Activated naive CD8-positive, alpha-beta T cell treated with anti-CD3 and anti-CD28 coated beads, Interleukin-2, amount 50 U/mL, for 24 hours (primary cell): Measurements from ENCODE around the gene TRIM38.
"Not testable (repeated sequence)": the region's sequence is repeated elsewhere in the genome, so short reads cannot be mapped to it uniquely, and the experiment has no call there.

Experiments used
- ATAC-seq: fragments of 150-1000 bp; cut with Tn5 transposase; one replicate; pipeline ENCODE4 v1.10.0; 2021
- DNase-seq: peaks from one replicate; pipeline ENCODE4 v3.0.0; 2021
- H3K27ac Mint-ChIP-seq: one replicate; pipeline ENCODE4 v1.8.0; 2021; ENCODE audit warnings: mild to moderate bottlenecking, mixed read lengths
- H3K27me3 Mint-ChIP-seq: one replicate; pipeline ENCODE4 v1.8.0; 2021; ENCODE audit warnings: mixed read lengths
- H3K36me3 Mint-ChIP-seq: one replicate; pipeline ENCODE4 v1.8.0; 2021; ENCODE audit warnings: low read depth, mixed read lengths
- H3K4me1 Mint-ChIP-seq: one replicate; pipeline ENCODE4 v1.8.0; 2021; ENCODE audit warnings: mixed read lengths
- H3K4me3 Mint-ChIP-seq: one replicate; pipeline ENCODE4 v1.8.0; 2021; ENCODE audit warnings: mild to moderate bottlenecking, moderate library complexity, mixed read lengths
- H3K9me3 Mint-ChIP-seq: one replicate; pipeline ENCODE4 v1.8.0; 2021; ENCODE audit warnings: mixed read lengths

Gene TRIM38

DNA sequence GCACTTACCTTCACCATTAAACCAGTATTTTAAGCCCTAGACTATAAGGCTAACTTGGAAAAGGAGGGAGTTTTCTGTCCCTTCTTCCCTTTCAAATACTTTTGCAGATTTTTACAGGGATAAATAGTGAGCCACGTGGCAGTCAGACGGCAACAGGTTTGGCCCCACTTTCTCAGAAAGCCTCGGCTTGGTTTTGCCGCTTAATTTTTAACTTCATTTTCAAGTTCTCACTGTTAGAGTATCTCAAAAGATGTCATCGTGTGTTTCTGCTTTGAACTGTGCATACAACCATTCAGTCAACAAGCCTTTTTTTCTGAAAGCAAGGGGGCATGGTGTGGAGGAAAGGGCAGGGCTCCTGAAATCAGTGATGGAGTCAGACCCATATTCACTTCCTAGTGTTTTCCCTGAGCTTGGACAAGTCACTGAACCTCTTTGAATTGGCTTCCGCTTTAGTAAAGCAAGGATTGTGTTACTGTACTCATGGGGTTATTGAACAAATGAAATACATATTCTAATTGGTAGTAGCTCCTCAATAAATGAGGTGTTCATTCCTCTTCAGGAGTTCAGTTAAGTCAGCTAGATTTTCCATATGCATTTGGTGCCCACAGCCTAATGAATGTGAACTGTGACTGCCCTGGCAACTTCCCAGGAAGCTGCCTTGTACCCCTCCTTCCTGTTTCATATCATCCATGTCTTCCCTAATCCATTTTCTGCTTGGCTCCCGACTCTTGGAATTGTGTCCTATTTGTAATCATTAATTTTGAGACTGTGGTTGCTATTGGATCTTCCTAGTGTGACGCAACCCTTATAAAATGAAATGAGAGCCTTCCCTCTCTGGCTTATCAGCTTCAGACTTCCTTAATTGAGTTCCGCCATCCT, 31.8 kb upstream of the TRIM38 start, which contains the start of gene SLC17A2:
Gene SLC17A2 (minus strand): TSS at position 160 of the 879 bp plus-strand sequence. CDS start 4,895 bp downstream, outside the sequence.
- Mint-ChIP-seq H3K4me3 (no peak within 1 kb of the TSS), H3K9me3 (no peaks in the 10 kb centered on the region), H3K27ac (no peak within 1 kb of the TSS), H3K27me3 (peaks cover 1% of the 10 kb centered on the region), H3K36me3 (no peaks in the 10 kb centered on the region), H3K4me1 (peaks cover 4% of the 10 kb centered on the region)
- ATAC-seq (no peak), DNase-seq (no peak)

DNA sequence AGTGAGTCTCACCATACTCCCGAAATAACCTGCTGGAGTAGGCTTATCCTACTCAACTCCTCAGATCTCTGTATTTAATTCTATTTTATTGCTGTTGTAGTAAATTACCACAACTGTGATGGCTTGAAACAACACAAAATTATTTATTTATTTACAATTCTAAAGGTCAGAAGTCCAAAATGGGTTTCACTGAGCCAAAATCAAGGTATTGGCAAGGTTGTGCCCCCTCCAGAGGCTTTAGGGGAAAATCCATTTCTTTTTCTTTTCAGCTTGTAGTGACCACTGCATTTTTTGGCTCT, 31.2 kb upstream of the TRIM38 start:
- no peak overlapping the region for H3K4me3 Mint-ChIP-seq
- H3K27ac Mint-ChIP-seq, result no peak overlapping the region

DNA sequence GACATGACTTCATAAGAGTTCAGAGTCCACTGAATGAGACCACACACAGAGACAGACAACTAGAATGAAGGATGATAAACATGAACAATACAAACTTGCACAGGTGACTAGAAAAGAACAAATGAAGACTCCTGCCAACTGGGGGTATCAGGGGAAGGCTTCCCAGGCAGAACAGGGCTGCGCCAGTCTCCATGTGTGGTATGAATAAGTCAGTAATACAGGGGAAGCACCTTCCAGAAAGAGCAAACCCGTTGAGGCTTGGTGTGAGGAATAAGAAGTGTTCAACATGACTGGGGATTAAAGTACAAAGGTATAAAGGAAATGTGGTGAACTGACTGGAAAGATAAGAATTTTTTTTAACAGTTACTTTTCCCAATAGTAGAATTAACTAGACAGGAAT, 28.4 kb upstream of the TRIM38 start:
- Mint-ChIP-seq H3K4me3 (no peak overlapping the region), H3K27ac (no peak overlapping the region), H3K9me3 (no peaks in the 10 kb centered on the region), H3K4me1 (peaks cover 4% of the 10 kb centered on the region), H3K36me3 (no peaks in the 10 kb centered on the region), H3K27me3 (no peaks in the 10 kb centered on the region)
- ATAC-seq (peak; percentile 61), DNase-seq (no peak)

More for the DNA sequence above, 31.2 kb upstream of the TRIM38 start:
- Mint-ChIP-seq H3K36me3 (no peaks in the 10 kb centered on the region), H3K9me3 (no peaks in the 10 kb centered on the region), H3K27me3 (peaks cover 1% of the 10 kb centered on the region), H3K4me1 (peaks cover 4% of the 10 kb centered on the region)
- ATAC-seq (no peak), DNase-seq (no peak)

DNA sequence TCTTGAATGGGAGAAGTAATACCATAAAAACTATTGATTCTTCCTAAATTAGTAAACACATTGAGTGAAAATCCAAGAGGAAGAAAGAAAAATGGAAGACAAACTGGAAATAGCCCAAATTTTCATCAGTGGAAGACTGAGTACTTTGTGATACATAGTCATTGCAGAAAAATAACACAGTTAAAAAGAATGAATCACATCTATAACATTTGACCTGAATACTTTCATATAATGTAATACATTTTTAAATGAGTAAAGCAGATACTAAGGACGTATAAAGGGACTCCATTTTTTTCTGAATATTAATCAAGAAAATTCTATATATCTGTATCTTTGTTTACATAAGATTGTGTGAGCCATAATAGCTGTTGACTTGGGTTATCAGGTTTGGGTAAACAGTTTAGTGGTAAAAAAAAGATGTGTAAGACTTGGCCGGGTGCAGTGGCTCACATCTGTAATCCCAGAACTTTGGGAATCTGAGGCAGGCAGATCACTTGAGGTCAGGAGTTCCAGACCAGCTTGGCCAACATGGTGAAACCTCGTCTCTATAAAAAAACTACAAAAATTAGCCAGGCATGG, 27.8 kb upstream of the TRIM38 start:
- Mint-ChIP-seq H3K4me1 (peaks cover 4% of the 10 kb centered on the region), H3K4me3 (no peak overlapping the region), H3K9me3 (no peaks in the 10 kb centered on the region), H3K36me3 (no peaks in the 10 kb centered on the region), H3K27me3 (no peaks in the 10 kb centered on the region), H3K27ac (no peak overlapping the region)
- DNase-seq, result no peak
- no peak for ATAC-seq

DNA sequence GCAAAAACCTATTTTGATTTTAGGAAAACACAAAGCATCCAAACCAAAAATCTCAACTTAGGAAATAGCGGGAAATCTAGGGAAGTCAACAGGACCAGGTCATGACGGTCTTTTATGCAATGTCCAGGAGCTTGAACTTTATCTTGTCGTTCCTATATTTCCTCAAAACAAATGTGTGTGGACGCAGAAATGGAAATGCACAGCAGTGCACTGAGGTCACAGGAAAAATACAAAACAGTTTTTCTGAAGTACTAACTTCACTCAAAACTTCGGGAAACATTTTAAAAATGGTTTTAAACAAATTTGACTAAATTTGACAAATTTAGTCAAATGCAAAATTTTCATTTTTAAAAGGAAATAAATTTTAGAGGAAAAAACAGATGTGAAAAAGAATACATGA, 26.6 kb upstream of the TRIM38 start:
- Mint-ChIP-seq H3K4me1 (peaks cover 4% of the 10 kb centered on the region), H3K27me3 (no peaks in the 10 kb centered on the region), H3K36me3 (no peaks in the 10 kb centered on the region), H3K9me3 (no peaks in the 10 kb centered on the region), H3K27ac (no peak overlapping the region), H3K4me3 (no peak overlapping the region)
- no peak for ATAC-seq
- DNase-seq, result no peak

DNA sequence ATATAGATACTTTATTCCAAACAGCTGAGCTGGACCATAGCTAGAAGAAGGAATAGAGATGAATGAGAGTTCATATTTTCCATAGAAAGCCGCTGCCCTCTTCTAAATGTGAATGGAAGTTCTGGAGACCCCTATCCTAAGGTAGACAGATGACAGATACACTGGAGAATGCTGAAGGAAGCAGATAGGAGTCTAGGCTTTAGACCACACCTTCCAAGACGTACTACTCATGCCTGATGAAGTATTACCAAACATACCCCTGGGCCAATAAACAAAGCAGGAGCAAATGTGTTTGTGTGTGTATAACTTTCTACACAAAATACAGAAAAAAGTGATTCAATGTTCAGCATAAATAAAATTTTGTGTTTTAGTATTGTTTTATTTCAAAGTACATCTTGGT, 23.0 kb upstream of the TRIM38 start:
- H3K27ac Mint-ChIP-seq, result no peak overlapping the region
- peaks cover 3% of the 10 kb centered on the region for H3K27me3 Mint-ChIP-seq
- peaks cover 2% of the 10 kb centered on the region for H3K4me1 Mint-ChIP-seq
- DNase-seq (no peak), ATAC-seq (no peak)
- H3K36me3 Mint-ChIP-seq, result no peaks in the 10 kb centered on the region
- no peak overlapping the region for H3K4me3 Mint-ChIP-seq
- no peaks in the 10 kb centered on the region for H3K9me3 Mint-ChIP-seq

DNA sequence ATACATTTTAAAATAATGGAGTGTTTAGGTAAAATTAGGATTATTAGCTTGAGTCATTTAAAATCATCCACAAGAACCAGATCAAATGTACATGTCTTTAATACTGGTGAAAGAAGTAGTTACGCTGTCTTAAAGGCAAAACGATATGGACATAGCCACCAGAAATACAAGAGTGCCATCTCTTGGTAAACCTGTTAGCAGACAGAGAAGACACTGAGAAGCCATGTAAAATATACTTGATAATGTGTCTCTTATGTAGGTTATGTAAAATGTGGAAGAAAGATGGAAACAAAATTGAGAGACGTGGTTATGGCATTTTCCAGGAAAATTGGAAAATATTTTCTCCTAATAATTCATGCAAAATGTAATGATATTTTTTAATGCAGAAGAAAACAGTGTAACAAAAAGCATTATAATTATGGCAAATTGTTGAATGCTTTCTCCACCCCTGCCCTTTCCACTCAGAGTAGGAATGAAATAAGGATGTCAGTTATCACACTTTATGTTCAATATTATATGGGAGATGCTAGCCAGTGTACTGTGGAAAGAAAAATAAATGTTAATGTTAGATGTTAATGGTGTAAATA, 19.9 kb upstream of the TRIM38 start:
- Mint-ChIP-seq H3K27ac (no peak overlapping the region), H3K9me3 (peaks cover 9% of the 10 kb centered on the region), H3K36me3 (peaks cover 7% of the 10 kb centered on the region), H3K4me3 (no peak overlapping the region), H3K4me1 (peaks cover 21% of the 10 kb centered on the region), H3K27me3 (peaks cover 3% of the 10 kb centered on the region)
- peak; percentile 55 for ATAC-seq
- DNase-seq, result no peak

DNA sequence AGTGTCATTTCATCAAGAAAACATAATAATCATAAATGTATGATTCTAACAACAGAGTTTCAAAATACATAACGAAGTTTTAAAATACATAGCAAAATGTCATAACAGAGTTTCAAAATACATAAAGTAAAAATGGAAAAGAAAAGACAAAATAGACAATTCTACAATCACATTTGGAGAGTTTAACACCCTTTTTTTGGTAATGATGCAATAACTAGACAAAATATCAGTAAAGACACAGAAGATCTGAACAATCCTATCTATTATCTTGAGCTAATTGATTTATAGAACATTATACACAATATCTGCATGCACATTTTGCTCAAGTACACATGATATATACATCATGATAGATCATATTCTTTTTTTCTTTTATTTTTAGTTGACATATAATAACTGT, 18.7 kb upstream of the TRIM38 start:
- H3K27ac Mint-ChIP-seq, result no peak overlapping the region
- H3K36me3 Mint-ChIP-seq, result peaks cover 7% of the 10 kb centered on the region
- H3K4me1 Mint-ChIP-seq, result peaks cover 21% of the 10 kb centered on the region
- no peak for ATAC-seq
- no peak for DNase-seq
- no peak overlapping the region for H3K4me3 Mint-ChIP-seq
- H3K9me3 Mint-ChIP-seq, result peaks cover 9% of the 10 kb centered on the region
- peaks cover 3% of the 10 kb centered on the region for H3K27me3 Mint-ChIP-seq

DNA sequence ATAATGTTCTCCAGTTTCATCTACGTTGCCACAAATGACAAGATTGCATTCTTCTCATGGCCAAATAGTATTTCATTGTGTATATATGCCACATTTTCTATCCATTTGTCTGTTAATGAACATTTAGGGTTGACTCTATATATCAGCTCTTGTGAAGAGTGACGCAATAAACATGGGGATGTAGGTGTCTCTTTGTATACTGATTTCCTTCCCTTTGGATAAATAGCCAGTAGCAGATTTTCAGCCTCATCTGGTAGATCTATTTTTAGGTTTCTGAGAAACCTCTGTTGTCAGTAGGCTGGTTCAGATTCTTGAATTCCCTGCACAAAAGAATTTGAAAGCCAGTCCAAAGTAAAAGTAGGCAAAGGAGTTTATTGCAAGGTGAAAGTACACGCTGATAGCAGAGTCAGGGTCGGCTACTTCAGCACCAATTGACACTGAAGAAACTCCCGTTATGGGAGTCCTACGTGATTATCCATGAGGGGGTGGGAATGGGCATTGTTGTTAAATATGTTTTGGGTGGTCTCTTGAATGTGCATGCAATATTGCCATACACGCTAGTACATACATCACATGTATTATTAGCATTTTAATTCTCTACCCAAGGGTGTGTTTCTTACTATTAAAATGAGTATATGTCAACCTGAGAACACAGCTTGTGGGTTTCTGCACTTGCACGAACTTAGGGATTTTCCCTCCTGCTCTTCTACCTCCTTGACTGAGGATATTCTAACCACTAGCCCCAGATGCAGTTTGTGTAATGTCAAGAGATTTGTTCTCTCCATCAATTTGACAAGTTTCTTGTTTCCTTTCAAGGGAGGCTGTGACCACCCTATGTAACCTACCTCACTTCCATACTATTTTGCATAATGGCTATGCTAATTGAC, 17.7 kb upstream of the TRIM38 start:
- peaks cover 21% of the 10 kb centered on the region for H3K4me1 Mint-ChIP-seq
- peaks cover 12% of the 10 kb centered on the region for H3K9me3 Mint-ChIP-seq
- DNase-seq (no peak), ATAC-seq (peak; percentile 93)
- H3K36me3 Mint-ChIP-seq, result peaks cover 7% of the 10 kb centered on the region
- H3K27ac Mint-ChIP-seq, result no peak overlapping the region
- no peak overlapping the region for H3K4me3 Mint-ChIP-seq
- H3K27me3 Mint-ChIP-seq, result peaks cover 3% of the 10 kb centered on the region

DNA sequence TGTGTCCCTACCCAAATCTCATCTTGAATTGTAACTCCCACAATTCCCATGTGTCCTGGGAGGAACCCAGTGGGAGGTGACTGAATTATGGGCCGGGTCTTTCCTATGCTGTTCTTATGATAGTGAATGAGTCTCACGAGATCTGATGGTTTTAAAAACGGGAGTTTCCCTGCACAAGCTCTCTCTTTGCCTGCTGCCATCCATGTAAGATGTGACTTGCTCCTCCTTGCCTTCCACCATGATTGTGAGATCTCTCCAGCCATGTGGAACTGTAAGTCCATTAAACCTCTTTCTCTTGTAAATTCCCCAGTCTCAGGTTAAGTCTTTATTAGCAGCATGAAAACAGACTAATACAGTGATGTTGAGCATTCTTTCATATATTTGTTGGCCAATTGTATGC, 16.9 kb upstream of the TRIM38 start:
- H3K4me3 Mint-ChIP-seq, H3K36me3 Mint-ChIP-seq, DNase-seq, H3K27ac Mint-ChIP-seq, H3K27me3 Mint-ChIP-seq, ATAC-seq: not testable (repeated sequence)
- Mint-ChIP-seq H3K9me3 (peaks cover 12% of the 10 kb centered on the region), H3K4me1 (peaks cover 21% of the 10 kb centered on the region)

DNA sequence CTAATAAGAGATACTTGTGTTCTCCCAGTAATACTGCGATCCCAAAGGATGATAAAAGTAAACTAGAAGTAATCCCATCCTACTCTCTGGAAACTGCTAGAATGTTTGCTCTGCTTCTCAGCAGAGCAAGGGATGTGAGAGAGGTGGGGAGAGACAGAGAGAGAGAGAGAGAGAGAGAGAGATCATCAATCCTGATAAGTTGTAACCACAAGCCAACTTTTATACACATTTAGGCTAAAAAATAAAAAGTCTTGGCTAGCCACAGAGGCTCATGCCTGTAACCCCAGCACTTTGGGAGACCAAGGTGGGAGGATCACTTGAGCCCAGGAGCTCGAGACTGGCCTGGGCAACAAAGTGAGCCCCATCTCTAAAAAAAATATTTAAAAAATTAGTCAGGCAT, 16.0 kb upstream of the TRIM38 start:
- Mint-ChIP-seq H3K27ac (no peak overlapping the region), H3K27me3 (peaks cover 3% of the 10 kb centered on the region), H3K9me3 (peaks cover 12% of the 10 kb centered on the region), H3K4me3 (no peak overlapping the region), H3K4me1 (peaks cover 21% of the 10 kb centered on the region), H3K36me3 (peaks cover 7% of the 10 kb centered on the region)
- ATAC-seq (no peak), DNase-seq (no peak)

DNA sequence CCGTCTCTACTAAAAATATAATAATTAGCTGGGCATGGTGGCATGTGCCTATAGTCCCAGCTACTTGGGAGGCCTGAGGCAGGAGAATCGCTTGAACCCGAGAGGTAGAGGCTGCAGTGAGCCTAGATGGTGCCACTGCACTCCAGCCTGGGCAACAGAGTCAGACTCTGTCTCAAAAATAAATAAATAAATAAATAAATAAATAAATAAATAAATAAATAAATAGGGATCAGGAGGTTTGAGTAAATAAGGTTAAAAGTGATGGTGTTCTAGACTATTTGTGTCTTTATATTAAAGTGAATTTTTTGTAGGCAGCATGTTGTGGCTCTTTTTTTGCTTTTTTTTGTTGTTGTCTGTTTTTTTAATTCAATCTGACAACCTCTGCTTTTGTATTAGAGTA, 15.1 kb upstream of the TRIM38 start:
- ATAC-seq, H3K27me3 Mint-ChIP-seq, DNase-seq, H3K36me3 Mint-ChIP-seq, H3K4me3 Mint-ChIP-seq, H3K27ac Mint-ChIP-seq: not testable (repeated sequence)
- Mint-ChIP-seq H3K9me3 (peaks cover 12% of the 10 kb centered on the region), H3K4me1 (peaks cover 21% of the 10 kb centered on the region)

DNA sequence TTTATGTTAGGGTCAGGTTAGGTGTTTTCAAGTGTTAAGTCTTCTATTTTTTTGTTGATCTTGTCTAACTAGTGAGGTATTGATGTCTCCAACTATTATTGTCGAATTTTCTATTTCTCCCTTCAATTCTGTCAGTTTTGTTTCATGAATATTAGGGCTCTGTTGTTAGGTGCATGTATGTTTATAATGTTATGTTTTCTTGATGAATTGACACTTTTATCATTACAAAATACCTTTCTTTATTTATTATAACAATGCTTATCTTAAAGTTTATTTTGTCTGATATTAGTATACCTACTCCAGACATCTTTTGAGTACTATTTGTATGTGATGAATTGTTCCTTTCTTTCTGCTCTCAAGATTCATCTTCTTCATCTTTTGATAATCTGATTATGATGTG, 12.9 kb upstream of the TRIM38 start:
- H3K4me1 Mint-ChIP-seq, result peaks cover 18% of the 10 kb centered on the region
- H3K27me3 Mint-ChIP-seq, result peaks cover 3% of the 10 kb centered on the region
- H3K27ac Mint-ChIP-seq, result no peak overlapping the region
- H3K9me3 Mint-ChIP-seq, result peaks cover 12% of the 10 kb centered on the region
- H3K4me3 Mint-ChIP-seq, result no peak overlapping the region
- DNase-seq (no peak), ATAC-seq (no peak)
- H3K36me3 Mint-ChIP-seq, result peaks cover 7% of the 10 kb centered on the region

DNA sequence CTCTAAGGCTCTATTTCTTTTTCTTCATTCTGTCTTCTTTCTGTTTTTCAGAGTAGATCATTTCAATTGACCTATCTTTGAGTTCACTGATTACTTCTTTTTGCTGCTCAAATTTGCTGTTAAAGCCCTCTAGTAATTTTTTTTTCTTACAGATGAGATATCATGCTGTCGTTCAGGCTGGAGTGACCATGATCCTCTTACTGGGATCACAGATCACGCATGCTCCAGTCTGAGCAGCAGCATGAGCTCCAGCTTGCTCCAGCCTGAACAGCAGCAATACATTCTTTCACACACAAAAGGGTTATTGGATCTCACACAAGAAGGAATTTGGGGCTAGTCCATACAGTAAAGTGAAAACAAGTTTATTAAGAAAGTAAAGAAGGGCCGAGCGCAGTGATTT, 12.3 kb upstream of the TRIM38 start:
- peaks cover 3% of the 10 kb centered on the region for H3K27me3 Mint-ChIP-seq
- peaks cover 12% of the 10 kb centered on the region for H3K4me1 Mint-ChIP-seq
- ATAC-seq (no peak), DNase-seq (no peak)
- peaks cover 10% of the 10 kb centered on the region for H3K9me3 Mint-ChIP-seq
- H3K4me3 Mint-ChIP-seq, result no peak overlapping the region
- H3K36me3 Mint-ChIP-seq, result peaks cover 7% of the 10 kb centered on the region
- no peak overlapping the region for H3K27ac Mint-ChIP-seq
